Measurements from ENCODE around the gene PARD3.

- TF ChIP-seq CTCF (IDR thresholded peaks at IDR 0.05; ENCODE audit: insufficient read depth, low read depth, low read length) (no peak), EZH2 (IDR thresholded peaks at IDR 0.05; ENCODE audit: insufficient read depth, low read length) (no peak)
Measured at GRCh38 chr10:34109495-34109894, 705.6 kb downstream of the PARD3 start.

All from astrocyte (in vitro differentiated cells and primary cell).